Regular cardiac myocyte (primary cell): ENCODE measurements around the gene HSP90AB1. TPM values are rescaled to one million over a fixed set of nuclear protein-coding genes. Genes with fewer than 3 reads are reported as not detected.

Experiments
- total RNA-seq: library from RNA; depleted of rRNA; stranded (reverse); fragments of >200 nt; gene quantifications from 2 replicates; pipeline ENCODE4 v1.2.3, GENCODE V29; 2014

HSP90AB1 gene
- 531 and 1,246 TPM in 2 replicates for total RNA-seq

GRCh38 chr6:44246663-44247337 is at the start of gene HSP90AB1:
Gene HSP90AB1 (plus strand): TSS chr6:44247101. CDS start chr6:44248630, 1,529 bp downstream.

DNA sequence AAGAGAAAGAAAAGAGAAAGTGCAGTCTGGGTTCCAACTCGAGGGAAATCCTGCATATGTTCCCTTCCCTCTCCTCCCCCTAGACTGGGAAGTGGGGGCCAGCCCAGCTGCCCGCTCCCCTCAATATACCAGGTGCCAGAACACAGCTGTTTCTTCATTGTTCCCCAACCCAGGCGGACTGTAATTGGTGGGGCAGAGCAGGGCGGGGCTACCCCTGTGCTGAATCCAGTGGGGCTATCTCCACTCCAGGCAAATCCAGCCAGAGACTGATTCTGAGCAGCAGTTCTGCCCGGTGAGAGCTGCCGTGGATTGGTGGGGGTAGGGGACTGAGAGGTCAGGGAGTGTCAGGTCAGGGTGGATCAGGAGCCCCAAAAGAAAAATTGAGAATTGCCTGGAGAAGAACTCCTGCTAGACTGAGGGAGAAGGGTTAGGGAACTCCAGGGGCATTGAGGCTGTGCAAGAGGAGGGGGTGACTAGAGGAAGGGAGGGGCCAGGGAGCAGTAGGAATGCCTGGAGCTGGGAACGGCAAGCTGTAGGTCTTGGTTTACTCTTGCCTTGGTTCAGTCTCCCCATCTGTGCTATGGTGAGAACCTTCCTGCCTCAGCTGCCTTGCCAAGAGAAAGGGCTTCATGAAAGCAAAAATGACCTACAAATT is 30.1 kb upstream of the HSP90AB1 start, which contains the start of gene MYMX:
TSS of gene MYMX (plus strand) at position 250 of the 655 bp plus-strand sequence. CDS start 546 bp downstream, outside the sequence.

DNA sequence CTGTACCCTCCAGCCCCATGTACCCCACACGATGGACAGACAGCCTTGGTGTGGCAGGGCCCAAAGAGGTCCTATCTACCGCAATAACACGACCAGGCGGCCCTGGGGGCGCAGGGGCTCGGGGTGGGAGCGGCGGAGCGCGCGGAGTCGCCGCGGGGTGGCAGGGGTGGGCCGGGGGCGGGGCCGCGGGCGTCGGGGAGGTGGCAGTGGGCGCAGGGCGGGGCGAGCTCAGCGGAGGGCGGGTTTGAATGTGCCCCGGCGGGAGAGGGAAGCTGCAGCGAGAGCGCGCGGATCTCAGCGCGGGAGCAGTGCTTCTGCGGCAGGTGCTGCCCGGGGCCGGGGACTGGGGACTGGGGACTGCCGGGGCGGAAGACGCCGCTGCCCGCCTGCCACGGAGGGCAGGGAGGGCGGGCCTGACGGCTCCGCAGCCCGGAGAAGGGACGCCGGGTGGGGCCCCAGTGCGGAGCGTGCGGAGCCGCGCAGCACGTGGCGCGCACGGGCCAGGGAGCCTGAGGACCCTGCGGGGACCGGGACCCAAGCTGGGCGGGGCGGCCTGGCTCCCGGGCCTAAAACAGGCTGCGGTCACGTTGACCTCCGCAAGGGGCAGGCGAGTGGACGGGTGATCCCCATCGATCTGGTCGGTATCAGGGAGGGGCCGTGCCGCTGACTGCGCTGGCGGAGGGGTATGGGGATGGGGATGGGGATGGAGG is 23.4 kb upstream of the HSP90AB1 start, which contains the start of gene SLC29A1:
TSS of gene SLC29A1 (plus strand) at position 277 of the 710 bp plus-strand sequence. CDS start 3,719 bp downstream, outside the sequence.

GRCh38 chr6:44257025-44257752 is 10.3 kb downstream of the HSP90AB1 start, which contains the start of gene SLC35B2:
Gene SLC35B2 (minus strand): TSS chr6:44257528. CDS start chr6:44257410, 118 bp downstream.

GRCh38 chr6:44265007-44265721 is 18.3 kb downstream of the HSP90AB1 start, which contains the start of gene NFKBIE:
Gene NFKBIE (minus strand): TSS chr6:44265551. CDS start chr6:44265346, 205 bp downstream.

DNA sequence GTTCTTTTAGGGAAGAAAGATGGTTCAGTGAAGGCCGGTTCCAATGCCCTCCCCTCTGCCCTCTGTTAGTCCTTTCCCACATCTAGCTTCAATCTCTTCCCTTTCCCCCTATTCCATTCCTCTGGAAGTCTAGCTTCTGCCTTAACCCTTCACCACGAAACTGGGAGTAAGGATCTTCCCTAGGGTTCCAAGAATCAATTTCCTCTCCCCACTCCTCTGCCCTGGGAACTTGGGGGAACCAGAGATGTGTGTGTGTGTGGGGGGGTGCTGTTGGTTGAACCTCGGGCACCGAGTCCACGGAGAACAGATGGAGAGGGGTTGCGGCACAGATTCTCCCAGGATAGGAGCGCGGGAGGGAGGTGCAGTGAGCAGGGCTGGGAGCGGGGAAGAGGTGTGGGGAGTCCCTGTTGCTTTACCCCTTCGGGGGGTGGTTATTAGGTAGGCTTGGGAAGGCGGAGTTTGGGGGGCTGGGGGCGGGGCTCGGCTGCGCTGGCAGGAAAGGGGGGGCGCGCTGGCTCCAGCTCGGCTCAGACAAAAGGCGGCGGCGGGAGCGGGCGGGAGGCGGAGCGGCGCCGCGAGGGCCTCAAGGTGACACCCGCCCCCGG is 23.1 kb downstream of the HSP90AB1 start, which contains the start of gene TMEM151B:
TSS of gene TMEM151B (plus strand) at position 530 of the 605 bp plus-strand sequence. CDS start 293 bp downstream, outside the sequence.

Other genes starting within 250 kb of the HSP90AB1 start
- 49.9 and 59.2 TPM in 2 replicates for gene MRPL14, start 119.6 kb upstream of the HSP90AB1 start, total RNA-seq
- gene TMEM63B, start 119.5 kb upstream of the HSP90AB1 start, total RNA-seq, result 23.8 and 25.4 TPM in 2 replicates
- under 0.01 TPM in 1 of 2 replicates, not detected in the other for gene CAPN11, start 88.3 kb upstream of the HSP90AB1 start, total RNA-seq
- not detected in 2 replicates for gene MYMX, start 30.2 kb upstream of the HSP90AB1 start, total RNA-seq
- 11.3 and 28.6 TPM in 2 replicates for gene SLC29A1, start 23.5 kb upstream of the HSP90AB1 start, total RNA-seq
- gene SLC35B2, start 10.4 kb downstream of the HSP90AB1 start, total RNA-seq, result 80.7 and 103 TPM in 2 replicates
- 4.0 and 6.8 TPM in 2 replicates for gene NFKBIE, start 18.4 kb downstream of the HSP90AB1 start, total RNA-seq
- not detected in 2 replicates for gene TMEM151B, start 23.3 kb downstream of the HSP90AB1 start, total RNA-seq
- gene AARS2, start 66.2 kb downstream of the HSP90AB1 start, total RNA-seq, result 15.8 and 19.7 TPM in 2 replicates
- gene SPATS1, start 95.5 kb downstream of the HSP90AB1 start, total RNA-seq, result not detected in 2 replicates
- 19.4 and 28.6 TPM in 2 replicates for gene CDC5L, start 140.6 kb downstream of the HSP90AB1 start, total RNA-seq